HG03521 (cell line): ENCODE data around the gene EPHB1.
"Not testable (repeated sequence)": the region's sequence is repeated elsewhere in the genome, so short reads cannot be mapped to it uniquely, and the experiment has no call there.

ENCODE experiments used
- ATAC-seq: cut with Tn5 transposase; IDR thresholded peaks from one replicate; pipeline ENCODE4 v1.9.1; 2021; ENCODE audit warnings: mild to moderate bottlenecking, moderate library complexity; ENCODE audit not compliant: unreplicated experiment

The EPHB1 gene

GRCh38 chr3:134776518-134776917 is 18.5 kb upstream of the EPHB1 start:
- no peak for ATAC-seq

- ATAC-seq = no peak
Observed at GRCh38 chr3:134777341-134777740, 17.7 kb upstream of the EPHB1 start.

GRCh38 chr3:134788283-134788682 is 6.8 kb upstream of the EPHB1 start:
- not testable (repeated sequence) for ATAC-seq

- ATAC-seq = no peak
Observed at GRCh38 chr3:134790065-134790464, 5.0 kb upstream of the EPHB1 start.

- ATAC-seq = no peak
Observed at GRCh38 chr3:134791992-134792391, 3.1 kb upstream of the EPHB1 start.

- ATAC-seq = no peak
Observed at GRCh38 chr3:134792700-134793099, 2.4 kb upstream of the EPHB1 start.

- ATAC-seq = no peak
Observed at GRCh38 chr3:134793562-134793961, 1.5 kb upstream of the EPHB1 start.

- ATAC-seq = no peak
Observed at GRCh38 chr3:134794323-134794722, 737 bp upstream of the EPHB1 start.

- ATAC-seq = no peak
Observed at GRCh38 chr3:134795746-134796280, 753 bp downstream of the EPHB1 start.

GRCh38 chr3:134796281-134797056 is 1.4 kb downstream of the EPHB1 start:
- no peak for ATAC-seq

GRCh38 chr3:134797057-134797740 is 2.1 kb downstream of the EPHB1 start:
- no peak for ATAC-seq

- ATAC-seq = no peak
Observed at GRCh38 chr3:134797741-134798451, 2.8 kb downstream of the EPHB1 start.

- ATAC-seq = no peak
Observed at GRCh38 chr3:134798681-134799311, 3.7 kb downstream of the EPHB1 start.

- ATAC-seq = no peak
Observed at GRCh38 chr3:134799393-134799792, 4.3 kb downstream of the EPHB1 start.

- ATAC-seq = no peak
Observed at GRCh38 chr3:134801204-134801958, 6.3 kb downstream of the EPHB1 start.

- ATAC-seq = peak; percentile 3
Observed at GRCh38 chr3:134802428-134803050, 7.5 kb downstream of the EPHB1 start.

- peak; percentile 68 for ATAC-seq
Observed at GRCh38 chr3:134803051-134803505, 8.0 kb downstream of the EPHB1 start.

- ATAC-seq = no peak
Observed at GRCh38 chr3:134803652-134804051, 8.6 kb downstream of the EPHB1 start.
